ENCODE measurements around the gene USP32.

GRCh38 chr17:60248618-60249289 is 143.2 kb downstream of the USP32 start:
- TF ChIP-seq CTCF (IDR thresholded peaks at IDR 0.05; ENCODE audit: control extremely low read depth in 1 of 3, insufficient read depth in 1 of 3, low read depth in 1 of 3, low read length in 3 of 3) (no peak), CEBPB (IDR thresholded peaks at IDR 0.05; ENCODE audit: low read depth, low read length) (no peak), MAX (IDR thresholded peaks at IDR 0.05) (no peak), RAD21 (IDR thresholded peaks at IDR 0.05 in 1 of 2, conservative IDR thresholded peaks at IDR 0.05 in 1 of 2; ENCODE audit: low read depth in 2 of 2, low read length in 2 of 2) (no peak), POLR2AphosphoS5 (IDR thresholded peaks at IDR 0.05; ENCODE audit: low read depth, low read length) (no peak), EZH2 (IDR thresholded peaks at IDR 0.05; ENCODE audit: low read depth, low read length, severe bottlenecking) (no peak), POLR2A (IDR thresholded peaks at IDR 0.05; ENCODE audit: control extremely low read depth in 1 of 2, low read depth in 2 of 2, low read length in 2 of 2) (no peak), RBBP5 (IDR thresholded peaks at IDR 0.05; ENCODE audit: borderline replicate concordance, low read depth, low read length) (no peak), GABPA (IDR thresholded peaks at IDR 0.05; ENCODE audit: borderline replicate concordance, insufficient read depth, low read length) (no peak), TAF1 (IDR thresholded peaks at IDR 0.05; ENCODE audit: low read depth, low read length) (no peak), RXRA (IDR thresholded peaks at IDR 0.05; ENCODE audit: insufficient read depth, low read depth, low read length) (no peak), SIN3A (conservative IDR thresholded peaks at IDR 0.05 in 1 of 2, IDR thresholded peaks at IDR 0.05 in 1 of 2; ENCODE audit: low read depth in 1 of 2, low read length in 2 of 2) (no peak)
